ENCODE results near the gene CRX.

- TF ChIP-seq POLR2A (IDR thresholded peaks at IDR 0.05), result no peak
- no peak for TF ChIP-seq CTCF (IDR thresholded peaks at IDR 0.05)
- TF ChIP-seq POLR2AphosphoS5 (IDR thresholded peaks at IDR 0.05), result no peak
These were observed 41.6 kb upstream of the CRX start for GRCh38 chr19:47780215-47780551.

Measured in breast epithelium (tissue), 3 donors.